A549 (cell line): Measurements from ENCODE around the gene MYPOP.

Source experiments
- CTCF ChIP-seq: fragments of >200 bp; sonication (Bioruptor Twin); formaldehyde crosslinking; IDR thresholded peaks from 3 replicates; pipeline ENCODE4 v1.5.1; 2016
- MYC ChIP-seq: IDR thresholded peaks from 2 replicates; pipeline ENCODE4 v1.6.1; 2012; ENCODE audit warnings: mild to moderate bottlenecking, inconsistent platforms, low read length, improper control_type of control experiment, borderline replicate concordance
- NFE2L2 ChIP-seq: fragments of 150-350 bp; conservative IDR thresholded peaks from 2 replicates; pipeline ENCODE4 v1.6.1; 2014; ENCODE audit warnings: low read length
- POLR2A ChIP-seq: IDR thresholded peaks from 2 replicates; pipeline ENCODE4 v1.6.1; 2012; ENCODE audit warnings: mild to moderate bottlenecking, low read length
- ZC3H11A ChIP-seq: fragments of 450-650 bp; IDR thresholded peaks from 2 replicates; pipeline ENCODE4 v1.6.1; 2014; ENCODE audit warnings: antibody characterized with exemption, mild to moderate bottlenecking

- TF ChIP-seq ZC3H11A (no peak), MYC (no peak), CTCF (peak; percentile 21; the same call in 1 of the 3 replicates), POLR2A (no peak), NFE2L2 (no peak)
Measured at GRCh38 chr19:45913874-45914830, 11.7 kb upstream of the MYPOP start, which contains the start of gene NANOS2.
